HL-60 (cell line): ENCODE data around the gene NOXRED1.

Source experiments
- CTCF ChIP-seq: IDR thresholded peaks from one replicate; pipeline ENCODE4 v1.5.1; 2011; ENCODE audit warnings: low read length, control low read depth, inconsistent platforms; ENCODE audit not compliant: insufficient read depth
- GABPA ChIP-seq: IDR thresholded peaks from 2 replicates; pipeline ENCODE4 v1.6.1; 2012; ENCODE audit warnings: low read depth
- POLR2AphosphoS5 ChIP-seq: IDR thresholded peaks from 2 replicates; pipeline ENCODE4 v1.6.1; 2012; ENCODE audit warnings: low read depth
- TF ChIP-seq, protein P1 (sequence below): IDR thresholded peaks from 2 replicates; pipeline ENCODE4 v1.6.1; 2012; ENCODE audit warnings: low read depth; ENCODE audit not compliant: insufficient replicate concordance

DNA sequence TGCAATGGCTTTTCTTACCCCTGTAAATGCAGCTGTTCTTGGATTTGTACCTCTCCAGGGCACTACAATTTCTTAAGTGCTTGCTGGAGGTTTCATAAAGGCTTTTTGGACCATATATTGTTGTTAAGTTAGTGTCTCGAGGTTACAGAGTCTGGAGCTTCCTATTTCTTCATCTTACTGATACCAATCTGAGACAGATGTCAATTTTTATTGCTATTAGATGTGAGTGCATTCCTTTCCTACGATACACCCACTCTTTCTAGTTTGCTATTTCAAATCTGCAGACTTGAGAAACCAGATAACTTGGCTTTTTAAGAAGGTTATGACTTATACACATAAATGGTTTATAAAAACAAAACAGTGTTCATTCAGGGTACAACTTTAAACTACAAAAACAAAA, 2.1 kb downstream of the NOXRED1 start:
- TF ChIP-seq CTCF = no peak
- TF ChIP-seq, protein P1, sequence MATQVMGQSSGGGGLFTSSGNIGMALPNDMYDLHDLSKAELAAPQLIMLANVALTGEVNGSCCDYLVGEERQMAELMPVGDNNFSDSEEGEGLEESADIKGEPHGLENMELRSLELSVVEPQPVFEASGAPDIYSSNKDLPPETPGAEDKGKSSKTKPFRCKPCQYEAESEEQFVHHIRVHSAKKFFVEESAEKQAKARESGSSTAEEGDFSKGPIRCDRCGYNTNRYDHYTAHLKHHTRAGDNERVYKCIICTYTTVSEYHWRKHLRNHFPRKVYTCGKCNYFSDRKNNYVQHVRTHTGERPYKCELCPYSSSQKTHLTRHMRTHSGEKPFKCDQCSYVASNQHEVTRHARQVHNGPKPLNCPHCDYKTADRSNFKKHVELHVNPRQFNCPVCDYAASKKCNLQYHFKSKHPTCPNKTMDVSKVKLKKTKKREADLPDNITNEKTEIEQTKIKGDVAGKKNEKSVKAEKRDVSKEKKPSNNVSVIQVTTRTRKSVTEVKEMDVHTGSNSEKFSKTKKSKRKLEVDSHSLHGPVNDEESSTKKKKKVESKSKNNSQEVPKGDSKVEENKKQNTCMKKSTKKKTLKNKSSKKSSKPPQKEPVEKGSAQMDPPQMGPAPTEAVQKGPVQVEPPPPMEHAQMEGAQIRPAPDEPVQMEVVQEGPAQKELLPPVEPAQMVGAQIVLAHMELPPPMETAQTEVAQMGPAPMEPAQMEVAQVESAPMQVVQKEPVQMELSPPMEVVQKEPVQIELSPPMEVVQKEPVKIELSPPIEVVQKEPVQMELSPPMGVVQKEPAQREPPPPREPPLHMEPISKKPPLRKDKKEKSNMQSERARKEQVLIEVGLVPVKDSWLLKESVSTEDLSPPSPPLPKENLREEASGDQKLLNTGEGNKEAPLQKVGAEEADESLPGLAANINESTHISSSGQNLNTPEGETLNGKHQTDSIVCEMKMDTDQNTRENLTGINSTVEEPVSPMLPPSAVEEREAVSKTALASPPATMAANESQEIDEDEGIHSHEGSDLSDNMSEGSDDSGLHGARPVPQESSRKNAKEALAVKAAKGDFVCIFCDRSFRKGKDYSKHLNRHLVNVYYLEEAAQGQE = no peak
- TF ChIP-seq GABPA = no peak
- no peak for TF ChIP-seq POLR2AphosphoS5
